ENCODE measurements around the gene LOXL4.

LOXL4 gene

GRCh38 chr10:98295401-98295811, 27.4 kb upstream of the LOXL4 start:
- H3K27ac ChIP-seq (ENCODE audit: low read length) = no peak overlapping the region

GRCh38 chr10:98294270-98294627, 26.3 kb upstream of the LOXL4 start:
- H3K4me1 ChIP-seq (ENCODE audit: control insufficient read depth, insufficient read depth, low read length) = peaks cover 5% of the 10 kb centered on the region
- no peak overlapping the region for H3K27ac ChIP-seq (ENCODE audit: low read length)
- no CpG with 5 or more reads among the region's 3 CpGs for WGBS (ENCODE audit: insufficient coverage, insufficient read length)
- H3K4me3 ChIP-seq (ENCODE audit: low read length) = no peak overlapping the region
- DNase-seq (ENCODE audit: low read depth, low spot score) = no peak
- H3K27me3 ChIP-seq (ENCODE audit: control insufficient read depth, insufficient read depth, low read length) = no peaks in the 10 kb centered on the region
- H3K9me3 ChIP-seq (ENCODE audit: control insufficient read depth, insufficient read depth, low read length) = no peaks in the 10 kb centered on the region
- no peaks in the 10 kb centered on the region for H3K36me3 ChIP-seq (ENCODE audit: control insufficient read depth, insufficient read depth, low read length)

More at GRCh38 chr10:98295401-98295811, 27.4 kb upstream of the LOXL4 start:
- DNase-seq (ENCODE audit: low read depth, low spot score) = no peak
- Histone ChIP-seq H3K9me3 (ENCODE audit: control insufficient read depth, insufficient read depth, low read length) (no peaks in the 10 kb centered on the region), H3K4me1 (ENCODE audit: control insufficient read depth, insufficient read depth, low read length) (peaks cover 5% of the 10 kb centered on the region), H3K27me3 (ENCODE audit: control insufficient read depth, insufficient read depth, low read length) (no peaks in the 10 kb centered on the region), H3K36me3 (ENCODE audit: control insufficient read depth, insufficient read depth, low read length) (no peaks in the 10 kb centered on the region), H3K4me3 (ENCODE audit: low read length) (no peak overlapping the region)
- no CpG with 5 or more reads among the region's 4 CpGs for WGBS (ENCODE audit: insufficient coverage, insufficient read length)

- Histone ChIP-seq H3K9me3 (ENCODE audit: control insufficient read depth, insufficient read depth, low read length) (no peaks in the 10 kb centered on the region), H3K4me1 (ENCODE audit: control insufficient read depth, insufficient read depth, low read length) (peaks cover 5% of the 10 kb centered on the region), H3K4me3 (ENCODE audit: low read length) (no peak overlapping the region), H3K27ac (ENCODE audit: low read length) (no peak overlapping the region), H3K27me3 (ENCODE audit: control insufficient read depth, insufficient read depth, low read length) (no peaks in the 10 kb centered on the region), H3K36me3 (ENCODE audit: control insufficient read depth, insufficient read depth, low read length) (no peaks in the 10 kb centered on the region)
- no CpG with 5 or more reads among the region's 8 CpGs for WGBS (ENCODE audit: insufficient coverage, insufficient read length)
- DNase-seq (ENCODE audit: low read depth, low spot score) = no peak
Observed at GRCh38 chr10:98293550-98294269, 25.7 kb upstream of the LOXL4 start.

- no CpG with 5 or more reads among the region's 4 CpGs for WGBS (ENCODE audit: insufficient coverage, insufficient read length)
- no peaks in the 10 kb centered on the region for H3K36me3 ChIP-seq (ENCODE audit: control insufficient read depth, insufficient read depth, low read length)
- DNase-seq (ENCODE audit: low read depth, low spot score) = no peak
- H3K4me1 ChIP-seq (ENCODE audit: control insufficient read depth, insufficient read depth, low read length) = peaks cover 5% of the 10 kb centered on the region
- H3K27ac ChIP-seq (ENCODE audit: low read length) = no peak overlapping the region
- H3K9me3 ChIP-seq (ENCODE audit: control insufficient read depth, insufficient read depth, low read length) = no peaks in the 10 kb centered on the region
- H3K4me3 ChIP-seq (ENCODE audit: low read length) = no peak overlapping the region
- H3K27me3 ChIP-seq (ENCODE audit: control insufficient read depth, insufficient read depth, low read length) = no peaks in the 10 kb centered on the region
Observed at GRCh38 chr10:98292971-98293370, 25.0 kb upstream of the LOXL4 start.

GRCh38 chr10:98289802-98290209, 21.8 kb upstream of the LOXL4 start:
- no peaks in the 10 kb centered on the region for H3K9me3 ChIP-seq (ENCODE audit: control insufficient read depth, insufficient read depth, low read length)
- H3K27ac ChIP-seq (ENCODE audit: low read length) = no peak overlapping the region
- H3K4me3 ChIP-seq (ENCODE audit: low read length) = no peak overlapping the region
- no CpG with 5 or more reads among the region's 10 CpGs for WGBS (ENCODE audit: insufficient coverage, insufficient read length)
- no peaks in the 10 kb centered on the region for H3K27me3 ChIP-seq (ENCODE audit: control insufficient read depth, insufficient read depth, low read length)
- H3K4me1 ChIP-seq (ENCODE audit: control insufficient read depth, insufficient read depth, low read length) = no peaks in the 10 kb centered on the region; the same call in 1 of the 2 replicates
- DNase-seq (ENCODE audit: low read depth, low spot score) = no peak
- no peaks in the 10 kb centered on the region for H3K36me3 ChIP-seq (ENCODE audit: control insufficient read depth, insufficient read depth, low read length)

GRCh38 chr10:98287321-98287720, 19.3 kb upstream of the LOXL4 start:
- Histone ChIP-seq H3K9me3 (ENCODE audit: control insufficient read depth, insufficient read depth, low read length) (no peaks in the 10 kb centered on the region), H3K27me3 (ENCODE audit: control insufficient read depth, insufficient read depth, low read length) (no peaks in the 10 kb centered on the region), H3K36me3 (ENCODE audit: control insufficient read depth, insufficient read depth, low read length) (no peaks in the 10 kb centered on the region), H3K27ac (ENCODE audit: low read length) (no peak overlapping the region), H3K4me3 (ENCODE audit: low read length) (no peak overlapping the region), H3K4me1 (ENCODE audit: control insufficient read depth, insufficient read depth, low read length) (no peaks in the 10 kb centered on the region; the same call in 1 of the 2 replicates)
- no CpG with 5 or more reads among the region's 5 CpGs for WGBS (ENCODE audit: insufficient coverage, insufficient read length)
- no peak for DNase-seq (ENCODE audit: low read depth, low spot score)

GRCh38 chr10:98286419-98286818, 18.4 kb upstream of the LOXL4 start:
- H3K36me3 ChIP-seq (ENCODE audit: control insufficient read depth, insufficient read depth, low read length) = no peaks in the 10 kb centered on the region
- no peaks in the 10 kb centered on the region for H3K27me3 ChIP-seq (ENCODE audit: control insufficient read depth, insufficient read depth, low read length)
- DNase-seq (ENCODE audit: low read depth, low spot score) = no peak
- WGBS (ENCODE audit: insufficient coverage, insufficient read length) = no CpG with 5 or more reads among the region's 12 CpGs
- no peaks in the 10 kb centered on the region; the same call in 1 of the 2 replicates for H3K4me1 ChIP-seq (ENCODE audit: control insufficient read depth, insufficient read depth, low read length)
- no peaks in the 10 kb centered on the region for H3K9me3 ChIP-seq (ENCODE audit: control insufficient read depth, insufficient read depth, low read length)
- no peak overlapping the region for H3K4me3 ChIP-seq (ENCODE audit: low read length)
- no peak overlapping the region for H3K27ac ChIP-seq (ENCODE audit: low read length)

GRCh38 chr10:98285416-98285815, 17.4 kb upstream of the LOXL4 start:
- no peak overlapping the region for H3K4me3 ChIP-seq (ENCODE audit: low read length)
- no peaks in the 10 kb centered on the region; the same call in 1 of the 2 replicates for H3K4me1 ChIP-seq (ENCODE audit: control insufficient read depth, insufficient read depth, low read length)
- DNase-seq (ENCODE audit: low read depth, low spot score) = no peak
- H3K27me3 ChIP-seq (ENCODE audit: control insufficient read depth, insufficient read depth, low read length) = no peaks in the 10 kb centered on the region
- no peaks in the 10 kb centered on the region for H3K36me3 ChIP-seq (ENCODE audit: control insufficient read depth, insufficient read depth, low read length)
- H3K27ac ChIP-seq (ENCODE audit: low read length) = no peak overlapping the region
- H3K9me3 ChIP-seq (ENCODE audit: control insufficient read depth, insufficient read depth, low read length) = no peaks in the 10 kb centered on the region
- WGBS (ENCODE audit: insufficient coverage, insufficient read length) = no CpG with 5 or more reads among the region's 2 CpGs

- no CpG with 5 or more reads among the region's 3 CpGs for WGBS (ENCODE audit: insufficient coverage, insufficient read length)
Observed at GRCh38 chr10:98276311-98276710, 8.3 kb upstream of the LOXL4 start.

GRCh38 chr10:98274562-98274961, 6.6 kb upstream of the LOXL4 start:
- Histone ChIP-seq H3K36me3 (ENCODE audit: control insufficient read depth, insufficient read depth, low read length) (no peaks in the 10 kb centered on the region), H3K4me3 (ENCODE audit: low read length) (no peak overlapping the region), H3K27ac (ENCODE audit: low read length) (no peak overlapping the region), H3K27me3 (ENCODE audit: control insufficient read depth, insufficient read depth, low read length) (no peaks in the 10 kb centered on the region), H3K9me3 (ENCODE audit: control insufficient read depth, insufficient read depth, low read length) (no peaks in the 10 kb centered on the region), H3K4me1 (ENCODE audit: control insufficient read depth, insufficient read depth, low read length) (peaks cover under 1% of the 10 kb centered on the region; the same call in 1 of the 2 replicates)
- no CpG with 5 or more reads among the region's 3 CpGs for WGBS (ENCODE audit: insufficient coverage, insufficient read length)
- no peak for DNase-seq (ENCODE audit: low read depth, low spot score)

More at GRCh38 chr10:98276311-98276710, 8.3 kb upstream of the LOXL4 start:
- H3K4me1 ChIP-seq (ENCODE audit: control insufficient read depth, insufficient read depth, low read length) = no peaks in the 10 kb centered on the region; the same call in 1 of the 2 replicates
- DNase-seq (ENCODE audit: low read depth, low spot score) = no peak
- no peaks in the 10 kb centered on the region for H3K9me3 ChIP-seq (ENCODE audit: control insufficient read depth, insufficient read depth, low read length)
- no peak overlapping the region for H3K27ac ChIP-seq (ENCODE audit: low read length)
- no peaks in the 10 kb centered on the region for H3K36me3 ChIP-seq (ENCODE audit: control insufficient read depth, insufficient read depth, low read length)
- H3K27me3 ChIP-seq (ENCODE audit: control insufficient read depth, insufficient read depth, low read length) = no peaks in the 10 kb centered on the region
- H3K4me3 ChIP-seq (ENCODE audit: low read length) = no peak overlapping the region

All from iPS DF 6.9 (cell line).